Subcutaneous abdominal adipose tissue (tissue), 5 donors: ENCODE measurements around the gene GABRR3.
"Not testable (repeated sequence)": the region's sequence is repeated elsewhere in the genome, so short reads cannot be mapped to it uniquely, and the experiment has no call there.

Experiments used
- H3K27ac ChIP-seq: one replicate; pipeline ENCODE4 v1.7.0; 2013; ENCODE audit warnings: low read depth, mild to moderate bottlenecking, inconsistent platforms, low read length, moderate library complexity
- H3K27me3 ChIP-seq, 5 donors: one replicate each; pipeline ENCODE4 v1.7.0; 2013; ENCODE audit warnings: low read length in 5 of 5, inconsistent platforms in 1 of 5; ENCODE audit not compliant: control insufficient read depth in 5 of 5, insufficient read depth in 4 of 5
- H3K36me3 ChIP-seq, 5 donors: one replicate each; pipeline ENCODE4 v1.7.0; 2013; ENCODE audit warnings: low read length in 5 of 5; ENCODE audit not compliant: control insufficient read depth in 5 of 5, insufficient read depth in 5 of 5
- H3K4me1 ChIP-seq, 5 donors: one replicate each; pipeline ENCODE4 v1.7.0; 2013; ENCODE audit warnings: low read length in 5 of 5, mild to moderate bottlenecking in 3 of 5, moderate library complexity in 1 of 5; ENCODE audit not compliant: control insufficient read depth in 5 of 5, insufficient read depth in 5 of 5
- H3K4me3 ChIP-seq, 5 donors: one replicate each; pipeline ENCODE4 v1.7.0; 2013; ENCODE audit warnings: low read length in 5 of 5, low read depth in 1 of 5
- H3K9ac ChIP-seq, 5 donors: one replicate each; pipeline ENCODE4 v1.7.0; 2013; ENCODE audit warnings: low read length in 5 of 5, mild to moderate bottlenecking in 4 of 5, moderate library complexity in 3 of 5
- H3K9me3 ChIP-seq, 5 donors: one replicate each; pipeline ENCODE4 v1.7.0; 2013; ENCODE audit warnings: low read length in 5 of 5; ENCODE audit not compliant: control insufficient read depth in 5 of 5
- donor health status: healthy.
- donor health status: healthy.
- donor health status: healthy.
- donor health status: healthy.
- donor health status: healthy.

Gene GABRR3

DNA sequence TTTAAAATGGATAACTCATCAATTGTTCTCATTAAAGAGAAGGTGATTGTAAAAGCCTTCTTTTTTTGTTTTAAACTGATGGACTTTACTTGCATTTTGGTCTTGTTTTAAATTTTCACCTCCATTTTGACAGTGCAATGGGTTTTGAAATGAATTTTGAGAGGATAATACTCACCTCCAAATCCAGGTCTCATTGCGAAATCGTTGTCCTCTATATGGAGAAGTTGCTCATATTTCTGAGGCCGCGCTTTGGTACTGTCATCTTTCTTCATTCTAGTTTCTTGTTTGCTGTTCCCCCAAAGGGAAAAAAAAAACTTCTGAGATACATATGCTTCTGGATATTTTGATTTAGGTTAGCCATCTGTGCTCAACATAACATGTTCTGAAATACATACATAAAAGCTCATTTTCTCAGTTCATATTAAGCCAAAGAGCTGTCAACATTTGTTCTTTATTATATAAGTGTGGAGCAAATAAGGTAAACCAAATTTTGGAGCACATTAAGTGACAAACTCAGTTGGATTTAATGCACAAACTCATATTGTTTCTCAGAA, 9.6 kb downstream of the GABRR3 start:
- H3K27ac ChIP-seq = no peak overlapping the region

GRCh38 chr3:98022978-98023820, 11.9 kb downstream of the GABRR3 start:
- no peak overlapping the region for H3K27ac ChIP-seq
- H3K4me1 ChIP-seq = peaks cover 0 to 5% (median 0%) of the 10 kb centered on the region in 5 donors
- no peaks in the 10 kb centered on the region for H3K9me3 ChIP-seq
- no peak overlapping the region for H3K4me3 ChIP-seq
- peaks cover 0 to 4% (median 0%) of the 10 kb centered on the region in 5 donors for H3K27me3 ChIP-seq
- no peaks in the 10 kb centered on the region for H3K36me3 ChIP-seq
- no peak overlapping the region for H3K9ac ChIP-seq

More for the DNA sequence above, 9.6 kb downstream of the GABRR3 start:
- Histone ChIP-seq H3K4me3 (no peak overlapping the region), H3K36me3 (no peaks in the 10 kb centered on the region), H3K27me3 (peaks cover 0 to 4% (median 0%) of the 10 kb centered on the region in 5 donors), H3K9me3 (no peaks in the 10 kb centered on the region), H3K4me1 (peaks cover 0 to 5% (median 0%) of the 10 kb centered on the region in 5 donors), H3K9ac (no peak overlapping the region)

GRCh38 chr3:98021830-98022560, 13.1 kb downstream of the GABRR3 start:
- no peak overlapping the region for H3K4me3 ChIP-seq
- H3K9me3 ChIP-seq = no peaks in the 10 kb centered on the region
- H3K9ac ChIP-seq = no peak overlapping the region

GRCh38 chr3:98020412-98020811, 14.7 kb downstream of the GABRR3 start:
- H3K36me3 ChIP-seq = no peaks in the 10 kb centered on the region
- H3K9ac ChIP-seq = no peak overlapping the region
- no peak overlapping the region for H3K27ac ChIP-seq
- no peaks in the 10 kb centered on the region for H3K9me3 ChIP-seq
- H3K27me3 ChIP-seq = peaks cover 0 to 4% (median 0%) of the 10 kb centered on the region in 5 donors
- H3K4me1 ChIP-seq = peaks cover 0 to 5% (median 0%) of the 10 kb centered on the region in 5 donors
- no peak overlapping the region for H3K4me3 ChIP-seq

More at GRCh38 chr3:98021830-98022560, 13.1 kb downstream of the GABRR3 start:
- Histone ChIP-seq H3K27ac (no peak overlapping the region), H3K4me1 (peaks cover 0 to 5% (median 0%) of the 10 kb centered on the region in 5 donors), H3K27me3 (peaks cover 0 to 4% (median 0%) of the 10 kb centered on the region in 5 donors), H3K36me3 (no peaks in the 10 kb centered on the region)

DNA sequence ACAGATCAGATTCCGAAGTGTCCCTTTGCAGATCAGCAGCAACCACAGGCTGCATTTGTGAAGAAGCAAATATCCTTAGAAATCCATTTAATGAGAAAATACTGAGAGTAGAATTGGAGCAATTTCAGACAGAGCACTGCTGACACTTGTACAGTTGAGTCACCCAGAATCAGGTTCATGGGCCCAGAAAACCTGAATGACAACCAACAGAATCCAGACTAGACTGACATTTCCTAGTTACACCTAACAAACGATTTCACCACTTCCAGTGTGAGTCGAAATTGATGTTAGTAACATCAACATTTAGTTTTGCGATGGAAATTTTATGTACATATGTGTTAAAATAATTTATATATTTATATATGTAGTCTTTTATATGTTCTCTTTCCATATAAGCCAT, 16.8 kb downstream of the GABRR3 start:
- Histone ChIP-seq H3K36me3 (no peaks in the 10 kb centered on the region), H3K9ac (no peak overlapping the region), H3K9me3 (no peaks in the 10 kb centered on the region), H3K27me3 (no peaks in the 10 kb centered on the region), H3K4me1 (peaks cover 1 to 13% (median 8%) of the 10 kb centered on the region in 5 donors), H3K27ac (no peak overlapping the region), H3K4me3 (no peak overlapping the region)

GRCh38 chr3:98014268-98014585, 20.9 kb downstream of the GABRR3 start:
- Histone ChIP-seq H3K36me3 (no peaks in the 10 kb centered on the region), H3K4me3 (no peak overlapping the region), H3K9ac (no peak overlapping the region), H3K4me1 (peaks cover 1 to 13% (median 7%) of the 10 kb centered on the region in 5 donors), H3K27me3 (no peaks in the 10 kb centered on the region), H3K9me3 (no peaks in the 10 kb centered on the region), H3K27ac (no peak overlapping the region)

DNA sequence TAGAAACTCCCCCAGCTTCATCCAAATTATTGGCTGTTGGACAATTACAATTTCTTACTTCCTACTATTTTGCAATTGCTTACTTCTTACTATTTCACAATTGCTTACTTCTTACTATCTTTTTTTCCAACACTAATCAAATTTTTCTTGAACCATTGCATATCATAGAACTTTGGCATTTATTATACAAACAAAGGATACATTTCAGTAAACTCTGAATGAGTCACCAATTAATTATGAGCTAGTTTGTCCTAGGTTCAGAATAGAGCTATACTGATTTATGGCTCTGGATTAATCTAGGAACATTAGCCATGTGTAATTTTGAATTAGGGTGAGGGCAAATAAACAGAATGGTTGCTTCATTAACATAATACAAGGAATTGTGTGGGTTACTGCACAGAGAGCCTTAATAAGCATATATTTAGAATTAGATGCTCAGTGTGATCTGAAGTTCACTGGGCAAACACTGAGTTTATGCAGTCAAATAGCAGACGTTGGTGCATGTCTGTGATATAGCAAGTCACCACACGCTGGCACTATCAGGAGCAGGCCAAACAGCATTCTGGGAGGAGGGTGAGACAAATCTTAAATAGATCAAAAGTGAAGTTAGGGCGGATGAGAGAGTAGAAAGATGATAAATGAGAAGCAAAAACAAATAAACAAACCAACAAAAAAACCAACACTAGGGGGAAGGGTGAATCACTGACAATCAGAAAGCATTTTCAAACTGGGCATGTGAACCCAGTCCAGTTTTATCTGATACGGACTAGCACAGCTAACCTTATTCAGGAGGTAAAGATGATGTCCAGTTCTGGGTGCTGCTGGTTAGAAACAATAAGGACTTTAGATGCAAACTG, 21.5 kb downstream of the GABRR3 start:
- Histone ChIP-seq H3K4me1 (peaks cover 1 to 13% (median 7%) of the 10 kb centered on the region in 5 donors), H3K27ac (peak overlapping the region; percentile 21), H3K27me3 (no peaks in the 10 kb centered on the region), H3K9ac (no peak overlapping the region), H3K4me3 (no peak overlapping the region), H3K9me3 (no peaks in the 10 kb centered on the region), H3K36me3 (no peaks in the 10 kb centered on the region)

DNA sequence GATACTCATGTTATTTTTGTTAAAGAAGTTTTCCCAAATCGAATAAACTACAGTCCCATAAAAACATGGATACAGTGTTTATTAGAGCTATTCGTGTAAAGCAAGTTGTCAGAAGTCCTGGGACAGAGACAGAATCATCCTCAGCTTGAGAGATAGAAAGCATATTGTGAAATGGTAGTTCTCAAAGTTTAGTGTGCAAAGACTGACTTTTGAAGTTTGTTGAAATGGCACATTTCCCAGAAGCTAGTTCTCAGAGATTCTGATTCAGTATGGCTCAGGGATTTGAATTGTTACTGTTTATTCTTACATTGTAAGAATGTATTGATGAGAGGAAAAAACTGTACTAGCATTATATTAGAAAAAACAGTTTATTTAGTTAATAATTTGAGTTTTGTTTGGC, 22.1 kb downstream of the GABRR3 start:
- Histone ChIP-seq H3K27ac (peak overlapping the region; percentile 21), H3K4me3 (no peak overlapping the region), H3K9me3 (no peaks in the 10 kb centered on the region), H3K9ac (peak overlapping the region in 1 of 5 donors; percentile 3), H3K4me1 (peaks cover 1 to 13% (median 7%) of the 10 kb centered on the region in 5 donors), H3K36me3 (no peaks in the 10 kb centered on the region), H3K27me3 (no peaks in the 10 kb centered on the region)

- H3K9ac ChIP-seq, H3K9me3 ChIP-seq, H3K4me3 ChIP-seq, H3K27me3 ChIP-seq, H3K27ac ChIP-seq, H3K36me3 ChIP-seq: not testable (repeated sequence)
- H3K4me1 ChIP-seq = peaks cover 1 to 13% (median 7%) of the 10 kb centered on the region in 5 donors
These were observed 24.1 kb downstream of the GABRR3 start for GRCh38 chr3:98010883-98011449.
